Measurements from ENCODE around the gene SYTL3. TPM values are rescaled to one million over a fixed set of nuclear protein-coding genes. Genes with fewer than 3 reads are reported as not detected.

Gene SYTL3
- total RNA-seq, 1 experiment from 2014 or later = 1.8 TPM

- intact Hi-C loops (cut with micrococcal nuclease) = no loop called here
- no peak overlapping the region for H3K4me2 ChIP-seq (ENCODE audit: low read length)
- no peaks in the 10 kb centered on the region for H3K9me2 ChIP-seq (replicated peaks; ENCODE audit: low read length)
- no peaks in the 10 kb centered on the region for H3K79me2 ChIP-seq (ENCODE audit: low read length)
- peaks cover 7% of the 10 kb centered on the region for H3K36me3 ChIP-seq (ENCODE audit: low read depth, low read length)
- no peak overlapping the region for H3K27ac ChIP-seq (ENCODE audit: low read length)
- no peaks in the 10 kb centered on the region for H4K20me1 ChIP-seq (ENCODE audit: low read length)
- no TSS peak for BruUV-seq (replicated peaks)
- TF ChIP-seq EZH2 (IDR thresholded peaks at IDR 0.05; ENCODE audit: low read length, unreplicated experiment) (no peak), EZH2phosphoT487 (IDR thresholded peaks at IDR 0.05; ENCODE audit: borderline replicate concordance, low read length) (no peak), CTCF (conservative IDR thresholded peaks at IDR 0.05; ENCODE audit: low read depth, low read length) (no peak)
- peaks cover 10% of the 10 kb centered on the region; the same call in 1 of the 2 replicates for H3K4me1 ChIP-seq (ENCODE audit: insufficient read depth, low read length)
- H3K4me3 ChIP-seq (ENCODE audit: low read length) = no peak overlapping the region
- no peak for DNase-seq
- H3F3A ChIP-seq (ENCODE audit: low read length, unreplicated experiment) = no peaks in the 10 kb centered on the region
- no peak for ATAC-seq
- CTCF ChIA-PET = interaction anchor here (0.8 kb wide), 1 partner anchor 63 kb away, joined by 10 read pairs; no protein-coding TSS in a partner anchor
- H2AFZ ChIP-seq (ENCODE audit: low read length) = no peak overlapping the region
- no peaks in the 10 kb centered on the region for H3K9me3 ChIP-seq (ENCODE audit: low read length)
- H3K27me3 ChIP-seq (ENCODE audit: low read length) = no peaks in the 10 kb centered on the region
- POLR2A ChIA-PET (ENCODE audit: unreplicated experiment) = no interaction called here
- no peak overlapping the region for H3K9ac ChIP-seq (ENCODE audit: low read length)
Observed at GRCh38 chr6:158628542-158628941, 21.3 kb upstream of the SYTL3 start.

- Histone ChIP-seq H3K9me3 (ENCODE audit: low read length) (no peaks in the 10 kb centered on the region), H3K9ac (ENCODE audit: low read length) (no peak overlapping the region), H3F3A (ENCODE audit: low read length, unreplicated experiment) (no peaks in the 10 kb centered on the region), H3K36me3 (ENCODE audit: low read depth, low read length) (peaks cover 8% of the 10 kb centered on the region), H3K27ac (ENCODE audit: low read length) (no peak overlapping the region), H3K79me2 (ENCODE audit: low read length) (no peaks in the 10 kb centered on the region), H2AFZ (ENCODE audit: low read length) (no peak overlapping the region), H3K9me2 (replicated peaks; ENCODE audit: low read length) (no peaks in the 10 kb centered on the region), H4K20me1 (ENCODE audit: low read length) (no peaks in the 10 kb centered on the region), H3K4me2 (ENCODE audit: low read length) (no peak overlapping the region), H3K4me1 (ENCODE audit: insufficient read depth, low read length) (peaks cover 10% of the 10 kb centered on the region; the same call in 1 of the 2 replicates), H3K27me3 (ENCODE audit: low read length) (no peaks in the 10 kb centered on the region), H3K4me3 (ENCODE audit: low read length) (no peak overlapping the region)
- ATAC-seq (no peak), DNase-seq (peak; percentile 12)
- no TSS peak for BruUV-seq (replicated peaks)
- intact Hi-C loops (cut with micrococcal nuclease) = no loop called here
- TF ChIP-seq CTCF (conservative IDR thresholded peaks at IDR 0.05; ENCODE audit: low read depth, low read length) (peak; percentile 53), EZH2 (IDR thresholded peaks at IDR 0.05; ENCODE audit: low read length, unreplicated experiment) (no peak), EZH2phosphoT487 (IDR thresholded peaks at IDR 0.05; ENCODE audit: borderline replicate concordance, low read length) (no peak)
- POLR2A ChIA-PET (ENCODE audit: unreplicated experiment) = no interaction called here
- CTCF ChIA-PET = no interaction called here
Observed at GRCh38 chr6:158629367-158630221, 20.3 kb upstream of the SYTL3 start.

All from PC-3 (cell line).